SK-N-SH treated with all-trans-retinoic acid at 6 μM for 48 hours (cell line): ENCODE data around the gene CNDP1.

Experiments
- CREB5 ChIP-seq: fragments of 250-450 bp; sonication (Bioruptor Pico); IDR thresholded peaks from 2 replicates; pipeline ENCODE4 v1.5.1; 2020; ENCODE audit warnings: low read depth, mild to moderate bottlenecking, moderate library complexity
- ESRRG ChIP-seq: fragments of 250-450 bp; sonication (Bioruptor Pico); IDR thresholded peaks from 2 replicates; pipeline ENCODE4 v1.6.1; 2021; ENCODE audit warnings: mild to moderate bottlenecking
- PATZ1 ChIP-seq: fragments of 250-450 bp; sonication (Bioruptor Pico); IDR thresholded peaks from 2 replicates; pipeline ENCODE4 v1.8.0; 2020; ENCODE audit warnings: mild to moderate bottlenecking, moderate library complexity, borderline replicate concordance
- RARB ChIP-seq: fragments of 250-450 bp; sonication (Bioruptor Pico); IDR thresholded peaks from 2 replicates; pipeline ENCODE4 v1.8.0; 2021; ENCODE audit warnings: mild to moderate bottlenecking, moderate library complexity
- TCF4 ChIP-seq: fragments of 250-450 bp; sonication (Bioruptor Pico); IDR thresholded peaks from 2 replicates; pipeline ENCODE4 v1.8.0; 2021; ENCODE audit warnings: mild to moderate bottlenecking, moderate library complexity, borderline replicate concordance
- TSHZ2 ChIP-seq: fragments of 250-450 bp; sonication (Bioruptor Pico); IDR thresholded peaks from 2 replicates; pipeline ENCODE4 v1.5.0; 2020; ENCODE audit warnings: mild to moderate bottlenecking, moderate library complexity
- ZC3H10 ChIP-seq: fragments of 250-450 bp; sonication (Bioruptor Pico); IDR thresholded peaks from 2 replicates; pipeline ENCODE4 v1.5.1; 2021; ENCODE audit warnings: mild to moderate bottlenecking, moderate library complexity
- ZFP30 ChIP-seq: fragments of 450-650 bp; formaldehyde crosslinking; IDR thresholded peaks from 2 replicates; pipeline ENCODE4 v1.5.0; 2022; ENCODE audit warnings: mild to moderate bottlenecking, moderate library complexity
- ZNF70 ChIP-seq: fragments of 450-650 bp; formaldehyde crosslinking; IDR thresholded peaks from 2 replicates; pipeline ENCODE4 v1.5.0; 2020; ENCODE audit warnings: mild to moderate bottlenecking, moderate library complexity

GRCh38 chr18:74567822-74568221, 33.5 kb downstream of the CNDP1 start:
- no peak for TF ChIP-seq ZNF70 (CRISPR knock-in tag)
- no peak for TF ChIP-seq CREB5 (CRISPR knock-in tag)
- no peak for TF ChIP-seq PATZ1
- TF ChIP-seq RARB (CRISPR knock-in tag), result no peak
- no peak for TF ChIP-seq TCF4 (CRISPR knock-in tag)
- no peak for TF ChIP-seq TSHZ2 (CRISPR knock-in tag)
- no peak for TF ChIP-seq ZFP30 (CRISPR knock-in tag)
- no peak for TF ChIP-seq ESRRG (CRISPR knock-in tag)
- no peak for TF ChIP-seq ZC3H10 (CRISPR knock-in tag)
